ENCODE results near the gene RAET1E. TPM values are rescaled to one million over a fixed set of nuclear protein-coding genes. Genes with fewer than 3 reads are reported as not detected.
"Not testable (repeated sequence)": the region's sequence is repeated elsewhere in the genome, so short reads cannot be mapped to it uniquely, and the experiment has no call there.

The RAET1E gene
- total RNA-seq, 1 donor, result not detected

DNA sequence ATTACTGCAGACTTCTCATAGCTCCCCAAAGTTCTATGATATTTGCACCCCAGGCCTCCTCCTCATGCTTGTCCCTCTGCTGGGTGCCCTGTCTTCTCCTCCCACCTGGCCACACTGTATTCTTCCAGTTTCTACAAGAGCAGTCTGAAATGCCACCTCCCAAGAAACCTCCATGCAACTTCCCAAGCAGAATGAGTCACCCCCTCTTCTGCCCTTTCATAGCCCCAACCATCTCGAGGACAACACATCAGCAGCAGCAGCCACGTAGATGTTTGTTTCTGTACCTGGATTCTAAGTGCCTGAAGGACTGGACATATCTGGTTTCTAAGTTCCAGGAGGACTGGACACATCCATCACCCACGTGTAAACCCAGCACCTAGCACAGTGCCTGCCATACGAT lies 37.3 kb upstream of the RAET1E start:
- no peak overlapping the region for H3K4me3 ChIP-seq (ENCODE audit: low read length)
- no peaks in the 10 kb centered on the region for H3K9me3 ChIP-seq (ENCODE audit: low read depth, low read length)
- H3K4me1 ChIP-seq (ENCODE audit: insufficient read depth, low read length), result peaks cover 13% of the 10 kb centered on the region
- peaks cover 91% of the 10 kb centered on the region for H3K27me3 ChIP-seq (ENCODE audit: insufficient read depth, low read length)

DNA sequence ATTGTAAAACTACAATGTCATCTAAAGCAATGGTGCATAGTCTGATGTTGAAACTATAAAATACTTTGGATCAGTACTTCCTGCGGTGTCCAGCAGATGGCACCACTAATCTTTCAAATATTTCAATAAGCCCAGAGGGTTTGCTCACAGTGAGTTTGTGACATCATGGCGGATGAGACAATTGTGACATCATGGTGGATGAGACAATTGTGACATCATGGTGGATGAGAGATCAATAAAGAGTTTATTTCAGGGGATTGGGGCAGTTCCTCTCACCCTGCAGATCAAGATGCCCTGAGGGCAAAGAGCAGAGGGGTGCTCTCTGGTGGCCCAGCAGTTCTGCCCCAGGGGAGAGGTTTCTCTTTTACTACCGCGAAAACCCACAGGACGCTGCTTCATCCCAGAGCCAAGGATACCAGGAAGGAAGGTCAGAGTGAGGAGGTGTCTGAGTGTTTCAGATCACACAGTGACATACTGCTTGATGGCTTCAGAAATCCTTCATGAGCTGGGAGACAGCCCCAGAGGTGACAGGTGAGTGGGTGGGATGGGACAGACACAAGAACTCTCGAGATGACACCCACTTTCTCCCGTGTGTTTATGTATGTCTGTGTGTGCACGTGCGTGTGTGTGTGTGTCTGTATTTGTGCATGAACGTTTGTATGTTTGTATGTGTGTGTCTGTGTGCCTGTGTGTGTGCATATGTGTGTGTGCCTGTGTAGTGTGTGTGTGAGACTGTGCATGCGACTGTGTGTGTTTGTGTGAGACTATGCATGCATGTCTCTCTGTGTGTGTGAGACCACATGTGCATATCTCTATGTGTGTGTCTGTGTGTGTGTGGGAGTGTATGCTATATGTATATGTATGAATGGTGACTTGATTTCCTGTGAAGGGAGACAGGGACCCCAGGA lies 36.6 kb upstream of the RAET1E start:
- peaks cover 91% of the 10 kb centered on the region for H3K27me3 ChIP-seq (ENCODE audit: insufficient read depth, low read length)
- H3K4me1 ChIP-seq (ENCODE audit: insufficient read depth, low read length), result peaks cover 13% of the 10 kb centered on the region
- no peaks in the 10 kb centered on the region for H3K9me3 ChIP-seq (ENCODE audit: low read depth, low read length)
- no peak overlapping the region for H3K4me3 ChIP-seq (ENCODE audit: low read length)

DNA sequence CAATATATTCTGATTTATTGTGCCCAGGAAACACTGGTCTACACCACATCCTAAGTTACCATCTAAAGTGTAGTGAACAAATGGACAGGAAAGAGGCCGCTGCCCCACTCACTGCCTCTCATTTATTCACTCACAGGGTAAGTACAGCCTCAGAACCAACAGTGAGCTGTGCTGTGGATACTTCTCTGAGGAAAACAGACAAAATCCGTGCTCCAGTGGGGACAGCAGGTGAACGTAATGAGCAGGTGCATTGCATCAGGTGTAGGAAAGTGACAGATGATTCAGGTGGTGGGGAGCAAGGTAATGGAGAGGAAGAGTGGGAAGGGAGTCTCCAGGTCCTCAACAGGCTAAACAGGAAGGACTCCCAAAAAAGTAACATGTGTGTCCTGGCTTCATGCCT lies 35.5 kb upstream of the RAET1E start:
- H3K27me3 ChIP-seq (ENCODE audit: insufficient read depth, low read length), result peaks cover 91% of the 10 kb centered on the region
- no peak overlapping the region for H3K4me3 ChIP-seq (ENCODE audit: low read length)
- peaks cover 4% of the 10 kb centered on the region for H3K4me1 ChIP-seq (ENCODE audit: insufficient read depth, low read length)
- no peaks in the 10 kb centered on the region for H3K9me3 ChIP-seq (ENCODE audit: low read depth, low read length)

DNA sequence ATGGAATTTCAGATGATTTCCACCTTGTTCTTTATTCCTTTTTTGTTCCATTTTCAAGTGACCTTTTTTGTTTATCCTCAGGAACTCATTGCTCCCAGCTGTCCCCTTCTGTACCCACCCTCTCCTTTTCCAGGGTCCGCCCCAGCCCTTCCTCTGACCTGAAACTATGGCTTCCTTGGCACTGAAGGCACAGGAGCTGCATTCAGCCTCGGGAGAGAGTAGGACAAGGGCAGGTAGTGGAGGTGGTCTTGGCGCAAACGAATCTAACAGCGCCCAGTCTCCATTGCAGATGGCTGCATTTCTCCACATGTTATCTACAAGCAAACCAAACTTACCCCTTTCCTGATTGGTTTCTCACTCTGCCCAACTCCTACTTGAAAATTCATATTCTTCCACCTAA lies 35.1 kb upstream of the RAET1E start:
- Histone ChIP-seq H3K4me3 (ENCODE audit: low read length) (no peak overlapping the region), H3K27me3 (ENCODE audit: insufficient read depth, low read length) (peaks cover 88% of the 10 kb centered on the region), H3K4me1 (ENCODE audit: insufficient read depth, low read length) (no peaks in the 10 kb centered on the region), H3K9me3 (ENCODE audit: low read depth, low read length) (no peaks in the 10 kb centered on the region)

DNA sequence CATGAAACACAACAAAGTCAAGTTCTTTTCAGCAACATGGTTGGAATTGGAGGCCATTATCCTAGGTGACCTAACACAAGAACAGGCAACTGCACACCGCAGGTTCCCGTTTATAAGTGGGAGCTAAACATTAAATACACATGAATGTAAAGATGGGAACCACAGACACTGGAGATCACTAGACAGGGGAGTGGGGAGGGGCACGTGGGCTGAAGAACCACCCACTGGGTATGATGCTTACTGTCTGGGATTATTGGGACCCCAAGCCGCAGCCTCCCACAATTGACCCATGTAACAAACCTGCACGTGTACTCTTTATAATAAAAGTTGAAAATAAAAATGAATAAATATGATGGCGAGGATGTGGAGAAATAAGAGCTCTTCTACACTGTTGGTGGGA lies 33.6 kb upstream of the RAET1E start:
- Histone ChIP-seq H3K4me1 (ENCODE audit: insufficient read depth, low read length) (no peaks in the 10 kb centered on the region), H3K27me3 (ENCODE audit: insufficient read depth, low read length) (peaks cover 84% of the 10 kb centered on the region), H3K9me3 (ENCODE audit: low read depth, low read length) (no peaks in the 10 kb centered on the region), H3K4me3 (ENCODE audit: low read length) (no peak overlapping the region)

DNA sequence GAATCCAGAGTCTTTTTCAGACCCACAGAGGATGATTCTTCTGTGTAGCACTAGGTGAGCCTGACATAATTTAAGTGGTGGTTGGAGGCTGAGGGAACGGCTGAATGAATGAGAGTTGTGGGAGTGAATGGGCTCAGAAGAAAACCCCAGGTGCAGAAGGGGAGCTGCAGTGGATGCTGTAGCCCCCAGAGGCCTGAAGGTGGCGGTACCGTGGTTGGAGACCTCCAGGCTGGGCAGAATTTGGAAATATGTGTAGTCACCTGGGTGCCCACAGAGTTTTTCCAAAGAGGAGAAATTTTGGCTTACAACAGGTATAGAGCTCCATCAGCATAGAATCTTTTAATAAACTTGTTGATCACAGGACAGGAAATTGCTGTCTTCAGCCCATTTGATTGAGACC lies 31.5 kb upstream of the RAET1E start:
- Histone ChIP-seq H3K27me3 (ENCODE audit: insufficient read depth, low read length) (peaks cover 84% of the 10 kb centered on the region), H3K4me3 (ENCODE audit: low read length) (no peak overlapping the region), H3K4me1 (ENCODE audit: insufficient read depth, low read length) (peaks cover 12% of the 10 kb centered on the region), H3K9me3 (ENCODE audit: low read depth, low read length) (no peaks in the 10 kb centered on the region)

DNA sequence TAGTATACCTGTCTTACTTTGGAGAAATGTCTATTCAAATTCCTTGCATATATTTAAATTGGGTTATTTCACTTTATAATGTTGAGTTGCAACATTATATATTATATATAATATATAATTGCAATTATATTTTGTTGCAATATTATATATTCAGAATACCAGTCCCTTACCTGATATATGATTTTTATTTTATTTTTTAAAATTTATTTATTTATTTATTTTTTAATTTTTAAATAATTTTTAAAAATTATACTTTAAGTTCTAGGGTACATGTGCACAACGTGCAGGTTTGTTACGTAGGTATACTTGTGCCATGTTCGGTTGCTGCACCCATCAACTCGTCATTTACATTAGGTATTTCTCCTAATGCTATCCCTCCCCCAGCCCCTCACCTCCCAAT lies 29.1 kb upstream of the RAET1E start:
- not testable (repeated sequence) for H3K4me3 ChIP-seq (ENCODE audit: low read length); H3K9me3 ChIP-seq (ENCODE audit: low read depth, low read length)
- peaks cover 25% of the 10 kb centered on the region for H3K4me1 ChIP-seq (ENCODE audit: insufficient read depth, low read length)
- H3K27me3 ChIP-seq (ENCODE audit: insufficient read depth, low read length), result peaks cover 87% of the 10 kb centered on the region

DNA sequence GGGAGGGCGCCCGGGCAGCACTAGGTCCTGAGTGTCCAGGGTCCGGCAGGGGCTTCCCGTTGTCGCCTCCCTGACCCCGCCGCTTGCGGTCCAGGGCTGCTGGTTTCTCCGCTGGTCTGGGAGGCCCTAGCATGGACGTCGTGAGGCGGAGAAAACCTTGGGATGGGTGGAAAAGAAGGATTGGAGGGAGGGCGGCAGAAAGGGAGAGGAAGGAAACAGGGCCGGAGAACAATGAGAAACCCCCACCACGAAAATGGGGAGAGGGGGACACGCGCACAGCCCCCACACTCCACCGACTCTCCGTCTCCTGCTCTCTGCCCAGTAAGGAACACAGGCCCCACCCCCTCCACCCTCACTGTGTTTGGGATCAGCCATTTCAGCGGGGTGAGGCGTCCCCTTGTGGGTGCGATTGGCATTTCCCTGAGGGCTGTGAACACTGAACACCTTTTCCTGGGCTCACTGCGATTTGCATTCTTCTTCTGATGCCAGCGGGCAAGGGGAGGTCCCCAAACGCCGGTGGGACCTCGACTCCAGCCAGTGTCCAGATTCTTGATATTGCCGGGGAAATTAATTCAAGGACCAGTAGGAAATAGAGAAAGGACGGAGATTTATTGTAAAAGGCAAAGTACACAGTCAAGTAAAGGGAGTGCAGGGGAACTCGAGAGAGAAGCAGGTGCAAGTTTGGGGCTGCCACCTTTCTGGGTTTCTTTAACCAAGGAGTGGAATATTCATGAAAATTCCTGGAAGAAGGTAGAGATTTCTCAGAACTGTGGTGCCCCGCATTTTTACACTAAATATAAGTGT lies 28.3 kb upstream of the RAET1E start:
- Histone ChIP-seq H3K4me3 (ENCODE audit: low read length) (no peak overlapping the region), H3K9me3 (ENCODE audit: low read depth, low read length) (no peaks in the 10 kb centered on the region), H3K27me3 (ENCODE audit: insufficient read depth, low read length) (peaks cover 89% of the 10 kb centered on the region), H3K4me1 (ENCODE audit: insufficient read depth, low read length) (peaks cover 25% of the 10 kb centered on the region)

DNA sequence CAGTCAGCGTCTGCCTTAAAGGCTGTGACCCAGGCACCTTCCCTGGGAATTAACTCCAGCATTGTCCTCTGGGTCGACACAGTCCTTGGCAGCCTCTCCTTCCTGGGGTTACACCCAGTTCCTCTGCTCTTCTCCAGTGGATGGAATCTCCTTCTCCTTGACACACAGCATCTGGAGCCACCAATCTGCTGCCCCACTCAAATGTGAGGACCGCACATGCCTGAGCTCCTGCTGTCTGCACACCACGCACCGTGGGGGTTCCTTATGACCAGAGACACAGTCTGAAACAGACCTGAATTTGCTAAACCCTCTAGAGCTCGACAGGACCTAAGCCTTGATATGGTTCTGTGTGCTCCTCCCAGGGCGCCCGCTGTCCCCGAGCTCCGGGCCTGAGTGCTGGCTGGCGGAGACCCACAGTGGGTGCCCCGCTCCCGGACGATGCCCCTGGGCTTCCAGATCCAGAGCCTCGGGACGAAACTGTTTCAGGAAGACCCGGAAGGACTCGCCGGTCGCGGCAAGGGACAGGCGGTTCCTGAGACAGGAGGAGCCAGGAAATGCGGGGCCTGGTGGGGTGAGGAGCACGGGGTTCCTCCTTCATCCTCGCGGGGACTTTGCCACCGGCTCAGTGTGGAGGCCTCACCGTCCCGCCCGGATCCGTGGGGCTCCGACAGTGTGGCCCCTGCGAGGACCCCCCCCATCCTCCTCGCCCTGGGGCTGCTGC lies 27.5 kb upstream of the RAET1E start:
- peaks cover 87% of the 10 kb centered on the region for H3K27me3 ChIP-seq (ENCODE audit: insufficient read depth, low read length)

DNA sequence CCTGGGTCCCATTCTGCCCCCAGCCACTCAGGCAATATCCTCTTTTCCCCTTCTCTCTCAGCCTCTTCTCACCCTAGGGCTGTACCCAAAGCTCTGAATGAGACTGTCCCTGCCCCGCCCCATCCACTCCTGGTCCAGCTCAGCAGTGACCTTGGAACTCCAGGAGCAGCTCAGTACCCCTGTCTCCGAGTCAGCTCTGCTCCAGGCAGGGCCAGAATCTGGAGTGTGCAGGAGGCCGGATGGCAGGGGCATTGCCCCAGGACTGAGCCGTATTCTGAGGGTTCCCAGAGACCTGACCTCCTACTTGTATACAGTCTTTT lies 27.0 kb upstream of the RAET1E start:
- Histone ChIP-seq H3K4me1 (ENCODE audit: insufficient read depth, low read length) (peaks cover 25% of the 10 kb centered on the region), H3K4me3 (ENCODE audit: low read length) (no peak overlapping the region), H3K27me3 (ENCODE audit: insufficient read depth, low read length) (peaks cover 82% of the 10 kb centered on the region), H3K9me3 (ENCODE audit: low read depth, low read length) (no peaks in the 10 kb centered on the region)

More for the DNA sequence above, 27.5 kb upstream of the RAET1E start:
- Histone ChIP-seq H3K4me3 (ENCODE audit: low read length) (no peak overlapping the region), H3K9me3 (ENCODE audit: low read depth, low read length) (no peaks in the 10 kb centered on the region), H3K4me1 (ENCODE audit: insufficient read depth, low read length) (peaks cover 25% of the 10 kb centered on the region)

DNA sequence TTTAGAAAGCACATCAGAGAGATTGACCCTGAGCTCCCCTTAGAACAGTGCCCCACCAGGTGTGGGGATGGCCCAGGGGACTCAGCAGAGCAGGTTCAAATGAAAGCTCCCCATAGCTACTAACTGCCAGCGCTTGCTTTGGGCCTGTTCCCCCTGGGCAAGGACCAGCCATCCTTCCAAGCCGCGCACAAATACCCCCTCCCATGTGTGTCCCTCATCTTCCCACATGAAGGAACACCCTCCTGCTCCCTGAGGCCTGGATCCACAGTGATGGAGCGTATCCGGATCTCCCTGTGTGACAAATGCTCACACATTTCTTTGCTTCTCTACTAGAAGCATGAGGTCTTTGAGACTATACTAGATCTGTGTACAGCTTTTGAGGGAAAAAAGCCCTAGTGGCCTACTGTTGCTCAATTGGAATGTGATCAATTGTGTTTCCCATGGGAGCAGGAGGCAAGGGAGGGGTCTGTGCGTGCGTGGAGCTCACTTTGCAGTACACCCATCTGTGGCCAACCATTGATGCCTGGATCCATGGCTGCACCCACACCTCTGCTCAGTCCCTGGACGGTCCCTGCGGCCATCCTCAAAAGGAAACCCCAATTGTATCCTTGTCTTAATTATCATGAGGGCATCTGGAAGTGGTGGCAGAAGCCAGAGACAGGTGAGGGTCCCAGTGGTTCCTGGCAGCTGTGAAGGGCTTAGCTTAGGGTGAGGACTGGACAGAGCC lies 26.5 kb upstream of the RAET1E start:
- Histone ChIP-seq H3K9me3 (ENCODE audit: low read depth, low read length) (no peaks in the 10 kb centered on the region), H3K4me1 (ENCODE audit: insufficient read depth, low read length) (peaks cover 25% of the 10 kb centered on the region), H3K27me3 (ENCODE audit: insufficient read depth, low read length) (peaks cover 77% of the 10 kb centered on the region)

DNA sequence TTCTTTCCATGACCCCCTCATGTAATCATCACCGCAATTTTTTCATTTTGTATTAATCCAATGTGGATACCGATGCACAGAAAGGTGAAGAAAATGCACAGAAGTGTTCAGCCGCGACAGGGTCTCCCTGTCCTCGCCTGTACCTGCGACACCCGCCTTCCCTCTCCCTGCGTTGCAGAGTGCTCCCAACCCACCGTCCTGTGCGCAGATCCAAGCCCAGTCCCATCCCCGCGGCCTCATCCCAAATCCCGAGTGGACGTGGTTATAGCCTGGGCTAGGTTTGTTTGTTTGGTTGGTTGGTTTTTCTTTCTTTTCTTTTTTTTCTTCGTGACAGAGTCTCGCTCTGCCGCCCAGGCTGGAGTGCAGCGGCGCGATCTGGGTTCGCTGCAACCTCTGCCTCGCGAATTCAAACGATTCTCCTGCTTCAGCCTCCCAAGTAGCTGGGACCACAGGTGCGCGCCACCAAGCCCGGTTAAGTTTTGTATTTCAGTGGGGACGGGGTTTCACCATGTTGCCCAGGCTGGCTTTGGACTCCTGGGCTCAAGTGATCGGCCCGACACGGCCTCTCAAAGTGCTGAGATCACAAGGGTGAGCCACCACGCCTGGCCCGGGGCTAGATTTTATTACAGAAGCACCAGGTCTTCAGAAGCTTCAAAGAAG lies 25.5 kb upstream of the RAET1E start:
- H3K9me3 ChIP-seq (ENCODE audit: low read depth, low read length), result no peaks in the 10 kb centered on the region
- H3K27me3 ChIP-seq (ENCODE audit: insufficient read depth, low read length), result peaks cover 68% of the 10 kb centered on the region
- peak overlapping the region; percentile 14 for H3K4me3 ChIP-seq (ENCODE audit: low read length)
- H3K4me1 ChIP-seq (ENCODE audit: insufficient read depth, low read length), result peaks cover 25% of the 10 kb centered on the region

More for the DNA sequence above, 26.5 kb upstream of the RAET1E start:
- H3K4me3 ChIP-seq (ENCODE audit: low read length), result no peak overlapping the region

DNA sequence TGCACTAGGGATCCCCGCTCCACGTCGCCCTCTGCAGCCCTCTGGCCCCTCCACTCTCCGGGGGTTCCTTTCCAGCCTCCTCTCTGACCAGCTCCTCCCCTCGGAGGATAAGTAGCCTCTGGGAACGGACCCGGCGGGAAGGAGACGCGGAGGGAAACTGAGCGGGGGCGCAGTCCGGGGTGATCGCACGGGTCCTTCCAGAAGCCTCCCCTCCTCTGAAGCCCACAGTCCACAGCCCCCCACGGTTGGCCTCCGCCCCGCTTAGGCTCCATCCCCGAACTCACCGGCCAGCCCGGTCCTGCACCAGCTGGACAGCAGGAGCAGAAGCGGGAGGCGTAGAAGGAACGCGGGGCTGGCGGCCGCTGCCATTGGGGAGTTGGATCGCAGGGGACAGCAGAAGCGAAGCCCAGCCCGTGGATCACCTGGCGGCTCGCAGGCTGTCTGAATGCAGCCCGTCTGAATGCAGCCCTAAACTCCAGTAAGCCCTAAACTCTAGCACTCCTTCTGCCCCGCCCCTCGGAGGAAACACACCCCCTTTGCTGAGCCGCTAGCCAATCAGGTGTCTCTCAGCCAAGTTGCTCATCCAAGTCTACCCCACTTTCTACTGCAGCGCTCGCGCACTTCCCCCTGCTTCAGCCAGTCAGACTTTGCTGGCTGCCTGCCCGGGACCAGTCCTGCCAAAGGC lies 24.9 kb upstream of the RAET1E start, which contains the start of gene RAET1G:
Gene RAET1G (minus strand): TSS at position 480 of the 685 bp plus-strand sequence. CDS start 111 bp downstream, at position 369.
- Histone ChIP-seq H3K27me3 (ENCODE audit: insufficient read depth, low read length) (peaks cover 66% of the 10 kb centered on the region), H3K4me1 (ENCODE audit: insufficient read depth, low read length) (peaks cover 25% of the 10 kb centered on the region), H3K4me3 (ENCODE audit: low read length) (peak within 1 kb of the TSS; percentile 14), H3K9me3 (ENCODE audit: low read depth, low read length) (no peaks in the 10 kb centered on the region)

Data from mononuclear cell (primary cell).